Vagina (tissue), 2 donors: ENCODE results near the gene FAM240B. TPM values are rescaled to one million over a fixed set of nuclear protein-coding genes. Genes with fewer than 3 reads are reported as not detected.

Experiments used
- DNase-seq, 2 donors: peaks; one replicate each; pipeline ENCODE4 v3.0.0-alpha.2; 2017; ENCODE audit errors: extremely low spot score in 2 of 2
- H3K27ac ChIP-seq: fragments of 200-600 bp; sonication (generic); one replicate; pipeline ENCODE4 v1.5.1; 2019
- H3K27me3 ChIP-seq: fragments of 200-600 bp; sonication (generic); one replicate; pipeline ENCODE4 v1.5.1; 2019
- H3K36me3 ChIP-seq, 2 donors: fragments of 200-600 bp; sonication (generic); one replicate each; pipeline ENCODE4 v1.5.1; 2017 to 2019
- H3K4me1 ChIP-seq: fragments of 200-600 bp; sonication (generic); one replicate; pipeline ENCODE4 v1.5.1; 2019
- H3K4me3 ChIP-seq, 2 donors: fragments of 200-600 bp; sonication (generic); 1 replicate in 1 of 2; 2 replicates in 1 of 2; pipeline ENCODE4 v1.5.1; 2016 to 2019
- H3K9me3 ChIP-seq: fragments of 200-600 bp; sonication (generic); one replicate; pipeline ENCODE4 v1.5.1; 2019
- POLR2A ChIP-seq, 2 donors: fragments of 450-650 bp; IDR thresholded peaks; one replicate each; pipeline ENCODE4 v1.6.1; 2017; ENCODE audit warnings: antibody characterized with exemption in 2 of 2, mild to moderate bottlenecking in 2 of 2, moderate library complexity in 2 of 2
- POLR2AphosphoS5 ChIP-seq, 2 donors: sonication (generic); formaldehyde crosslinking; IDR thresholded peaks; one replicate each; pipeline ENCODE4 v1.9.0; 2017; ENCODE audit warnings: antibody characterized with exemption in 2 of 2, mild to moderate bottlenecking in 2 of 2, low read depth in 1 of 2; ENCODE audit not compliant: insufficient read depth in 1 of 2
- intact Hi-C: fragments of 100-400 bp; cut with DNase I; formaldehyde crosslinking; loops from one replicate; pipeline ENCODE4 v1.15.1; 2023
- total RNA-seq: library from RNA; depleted of rRNA; stranded (reverse); fragments of >200 nt; gene quantifications from one replicate; pipeline ENCODE4 v1.2.3, GENCODE V29; 2016
- TF ChIP-seq, protein P1 (sequence below), 3 experiments: fragments of 450-650 bp in 2 of 3; fragments of 200-600 bp in 1 of 3; sonication (generic) in 1 of 3; IDR thresholded peaks; one replicate each; pipeline ENCODE4 v1.5.1; 2017 to 2019; ENCODE audit warnings: antibody characterized with exemption in 3 of 3, mild to moderate bottlenecking in 2 of 3, moderate library complexity in 2 of 3

The FAM240B gene
- total RNA-seq, 1 donor from 2014 or later, result not detected

DNA sequence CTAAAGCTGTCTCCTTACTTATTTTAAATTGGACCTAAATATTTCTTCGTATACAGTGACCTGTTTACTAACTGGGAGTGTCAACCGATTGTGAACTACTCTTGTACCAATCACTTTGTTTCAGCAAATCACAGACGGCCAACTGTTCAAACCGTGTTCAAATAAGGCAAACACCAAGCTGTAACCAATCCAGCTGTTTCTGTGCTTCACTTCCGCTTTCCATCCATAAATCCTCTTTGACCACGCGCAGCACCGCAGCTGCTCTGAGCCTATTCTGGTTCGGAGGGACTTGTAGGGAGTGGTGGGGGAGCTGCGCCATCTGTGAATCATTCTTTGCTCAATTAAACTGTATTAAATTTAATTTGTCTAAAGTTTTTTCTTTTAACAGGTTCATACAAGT lies 4.8 kb upstream of the FAM240B start:
- Histone ChIP-seq H3K4me1 (no peaks in the 10 kb centered on the region), H3K36me3 (no peaks in the 10 kb centered on the region), H3K9me3 (no peaks in the 10 kb centered on the region), H3K27me3 (no peaks in the 10 kb centered on the region), H3K4me3 (no peak overlapping the region), H3K27ac (no peak overlapping the region)
- intact Hi-C loops, result no loop called here
- TF ChIP-seq POLR2A (IDR thresholded peaks at IDR 0.05), result no peak
- no peak for TF ChIP-seq POLR2AphosphoS5 (IDR thresholded peaks at IDR 0.05; ENCODE audit: insufficient read depth in 1 of 2, low read depth in 1 of 2)
- TF ChIP-seq, protein P1, sequence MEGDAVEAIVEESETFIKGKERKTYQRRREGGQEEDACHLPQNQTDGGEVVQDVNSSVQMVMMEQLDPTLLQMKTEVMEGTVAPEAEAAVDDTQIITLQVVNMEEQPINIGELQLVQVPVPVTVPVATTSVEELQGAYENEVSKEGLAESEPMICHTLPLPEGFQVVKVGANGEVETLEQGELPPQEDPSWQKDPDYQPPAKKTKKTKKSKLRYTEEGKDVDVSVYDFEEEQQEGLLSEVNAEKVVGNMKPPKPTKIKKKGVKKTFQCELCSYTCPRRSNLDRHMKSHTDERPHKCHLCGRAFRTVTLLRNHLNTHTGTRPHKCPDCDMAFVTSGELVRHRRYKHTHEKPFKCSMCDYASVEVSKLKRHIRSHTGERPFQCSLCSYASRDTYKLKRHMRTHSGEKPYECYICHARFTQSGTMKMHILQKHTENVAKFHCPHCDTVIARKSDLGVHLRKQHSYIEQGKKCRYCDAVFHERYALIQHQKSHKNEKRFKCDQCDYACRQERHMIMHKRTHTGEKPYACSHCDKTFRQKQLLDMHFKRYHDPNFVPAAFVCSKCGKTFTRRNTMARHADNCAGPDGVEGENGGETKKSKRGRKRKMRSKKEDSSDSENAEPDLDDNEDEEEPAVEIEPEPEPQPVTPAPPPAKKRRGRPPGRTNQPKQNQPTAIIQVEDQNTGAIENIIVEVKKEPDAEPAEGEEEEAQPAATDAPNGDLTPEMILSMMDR (IDR thresholded peaks at IDR 0.05), result no peak
- no peak for DNase-seq

DNA sequence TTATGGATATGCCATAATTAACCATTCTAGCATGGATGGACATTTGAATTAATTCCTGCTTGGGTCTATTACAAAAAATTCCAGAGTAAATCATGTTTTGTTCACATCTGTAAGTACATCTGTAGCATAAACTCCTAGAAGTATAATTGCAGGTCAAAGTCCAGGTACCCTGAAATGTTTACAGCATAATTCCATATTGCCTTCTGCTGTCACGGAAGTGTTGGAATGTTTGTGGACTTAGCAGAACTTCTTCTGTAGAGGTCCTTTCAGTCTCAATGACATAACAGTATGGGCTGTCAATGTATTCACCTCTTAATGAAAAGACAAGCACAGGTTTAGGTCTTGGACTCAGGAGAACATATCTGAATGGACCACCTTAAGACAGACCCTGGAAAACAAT lies 1.8 kb downstream of the FAM240B start:
- Histone ChIP-seq H3K4me3 (no peak overlapping the region), H3K27me3 (no peaks in the 10 kb centered on the region), H3K27ac (no peak overlapping the region), H3K4me1 (no peaks in the 10 kb centered on the region), H3K36me3 (no peaks in the 10 kb centered on the region), H3K9me3 (no peaks in the 10 kb centered on the region)
- intact Hi-C loops, result loop anchor here (10.0 kb wide), 1 partner anchor 273 kb away; no protein-coding TSS in a partner anchor
- TF ChIP-seq POLR2A (IDR thresholded peaks at IDR 0.05), result no peak
- TF ChIP-seq, protein P1 (IDR thresholded peaks at IDR 0.05), result no peak
- no peak for TF ChIP-seq POLR2AphosphoS5 (IDR thresholded peaks at IDR 0.05; ENCODE audit: insufficient read depth in 1 of 2, low read depth in 1 of 2)
- no peak for DNase-seq

DNA sequence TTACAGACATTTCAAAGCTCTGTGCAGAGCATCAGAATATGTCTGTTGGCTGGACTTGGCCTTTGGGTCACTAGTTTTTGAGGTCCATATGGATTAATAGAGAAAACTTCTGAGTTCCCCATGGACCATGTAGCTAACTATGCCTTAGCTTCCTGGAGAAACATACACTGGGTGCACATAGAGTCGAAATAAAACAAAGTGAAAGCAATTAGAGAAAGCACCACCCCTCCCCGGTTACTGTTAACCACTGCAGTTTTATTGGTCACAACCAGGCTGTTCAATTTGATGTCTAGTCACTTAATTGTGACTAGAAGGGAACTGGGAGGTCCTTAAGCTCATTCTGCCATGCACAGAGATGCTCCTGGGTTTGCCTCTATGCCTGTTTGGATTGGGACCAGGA lies 4.2 kb downstream of the FAM240B start:
- Histone ChIP-seq H3K4me3 (no peak overlapping the region), H3K36me3 (no peaks in the 10 kb centered on the region), H3K9me3 (no peaks in the 10 kb centered on the region), H3K27ac (no peak overlapping the region), H3K4me1 (no peaks in the 10 kb centered on the region), H3K27me3 (no peaks in the 10 kb centered on the region)
- intact Hi-C loops, result loop anchor here (10.0 kb wide), 1 partner anchor 271 kb away; no protein-coding TSS in a partner anchor
- TF ChIP-seq POLR2AphosphoS5 (IDR thresholded peaks at IDR 0.05; ENCODE audit: insufficient read depth in 1 of 2, low read depth in 1 of 2) (no peak), POLR2A (IDR thresholded peaks at IDR 0.05) (no peak)
- TF ChIP-seq, protein P1 (IDR thresholded peaks at IDR 0.05), result no peak
- no peak for DNase-seq

DNA sequence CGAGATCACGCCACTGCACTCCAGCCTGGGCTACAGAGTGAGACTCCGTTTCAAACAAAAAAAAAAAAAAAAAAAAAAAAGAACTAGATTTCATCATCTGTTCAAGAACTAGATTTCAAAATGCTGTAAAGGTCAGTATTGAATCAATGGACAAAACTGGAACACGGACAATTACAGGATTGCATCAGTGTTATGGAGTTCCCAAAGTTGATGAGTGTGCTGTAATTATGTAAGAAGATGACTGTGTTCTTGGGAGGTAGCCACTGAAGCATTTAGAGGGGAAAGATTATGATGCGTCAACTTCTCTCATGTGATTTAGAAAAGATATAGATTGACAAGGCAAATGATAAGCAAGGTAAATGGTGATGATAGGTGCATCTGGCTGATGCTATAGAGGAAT lies 6.5 kb downstream of the FAM240B start:
- intact Hi-C loops, result loop anchor here (10.0 kb wide), 1 partner anchor 269 kb away; no protein-coding TSS in a partner anchor
- TF ChIP-seq POLR2AphosphoS5 (IDR thresholded peaks at IDR 0.05; ENCODE audit: insufficient read depth in 1 of 2, low read depth in 1 of 2) (peak in 1 of 2 donors; percentile 40), POLR2A (IDR thresholded peaks at IDR 0.05) (no peak)
- TF ChIP-seq, protein P1 (IDR thresholded peaks at IDR 0.05), result no peak
- peak overlapping the region; percentile 42 for H3K27ac ChIP-seq

DNA sequence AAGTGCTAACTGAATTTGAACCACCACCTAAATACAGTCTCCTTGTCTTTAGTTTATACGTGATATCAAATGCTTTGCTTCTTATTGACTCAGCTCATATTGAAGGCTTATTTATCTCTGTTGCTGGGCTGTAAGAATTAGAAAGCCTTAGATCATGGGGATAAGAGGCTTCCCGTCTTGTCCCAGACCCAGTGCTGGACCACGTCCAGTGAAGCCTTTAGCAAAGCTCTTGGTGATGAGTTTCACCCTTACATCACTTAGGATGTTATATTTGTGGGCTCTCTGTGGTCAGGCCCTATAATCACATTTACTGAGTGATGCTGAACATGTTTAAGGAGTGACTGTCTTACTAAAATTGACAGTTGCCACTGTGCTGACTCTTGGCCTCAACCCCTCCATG lies 11.2 kb downstream of the FAM240B start:
- intact Hi-C loops, result no loop called here
- H3K36me3 ChIP-seq, result no peaks in the 10 kb centered on the region
- no peak overlapping the region for H3K27ac ChIP-seq
- DNase-seq, result no peak
- no peak overlapping the region for H3K4me3 ChIP-seq
- H3K9me3 ChIP-seq, result no peaks in the 10 kb centered on the region
- no peak for TF ChIP-seq POLR2A (IDR thresholded peaks at IDR 0.05)
- no peak for TF ChIP-seq POLR2AphosphoS5 (IDR thresholded peaks at IDR 0.05; ENCODE audit: insufficient read depth in 1 of 2, low read depth in 1 of 2)
- TF ChIP-seq, protein P1 (IDR thresholded peaks at IDR 0.05), result no peak
- no peaks in the 10 kb centered on the region for H3K4me1 ChIP-seq
- no peaks in the 10 kb centered on the region for H3K27me3 ChIP-seq

More for the DNA sequence above, 6.5 kb downstream of the FAM240B start:
- no peaks in the 10 kb centered on the region for H3K27me3 ChIP-seq
- no peaks in the 10 kb centered on the region for H3K36me3 ChIP-seq
- no peaks in the 10 kb centered on the region for H3K4me1 ChIP-seq
- no peak for DNase-seq
- no peaks in the 10 kb centered on the region for H3K9me3 ChIP-seq
- H3K4me3 ChIP-seq, result no peak overlapping the region
